DND-41 (cell line): ENCODE data around the gene NEU1.
"Not testable (repeated sequence)": the region's sequence is repeated elsewhere in the genome, so short reads cannot be mapped to it uniquely, and the experiment has no call there.

Experiments used
- ATAC-seq: fragments of 200-7000 bp; cut with Tn5 transposase; 3 replicates; pipeline ENCODE4 v1.9.1; 2021; ENCODE audit warnings: low read depth; ENCODE audit not compliant: insufficient read depth
- DNase-seq: peaks from one replicate; pipeline ENCODE4 v3.0.0-alpha.2; 2020
- H2AFZ ChIP-seq: 2 replicates; pipeline ENCODE4 v1.6.0; 2012; ENCODE audit warnings: low read depth, low read length
- H3K27ac ChIP-seq: 2 replicates; pipeline ENCODE4 v1.5.1; 2012; ENCODE audit warnings: low read length, inconsistent platforms
- H3K27me3 ChIP-seq: fragments of 200-600 bp; sonication (generic); 2 replicates; pipeline ENCODE4 v1.6.0; 2012; ENCODE audit warnings: low read length, mild to moderate bottlenecking, inconsistent platforms; ENCODE audit not compliant: insufficient read depth, poor library complexity
- H3K36me3 ChIP-seq: 2 replicates; pipeline ENCODE4 v1.5.1; 2012; ENCODE audit warnings: low read length, inconsistent platforms; ENCODE audit not compliant: insufficient read depth
- H3K4me1 ChIP-seq: 2 replicates; pipeline ENCODE4 v1.5.1; 2012; ENCODE audit warnings: mild to moderate bottlenecking, low read length; ENCODE audit not compliant: insufficient read depth
- H3K4me2 ChIP-seq: 2 replicates; pipeline ENCODE4 v1.6.0; 2012; ENCODE audit warnings: mild to moderate bottlenecking, moderate library complexity, low read length, inconsistent platforms; ENCODE audit not compliant: insufficient read depth
- H3K4me3 ChIP-seq, 2 experiments: fragments of 200-600 bp in 1 of 2; shearing (Covaris generic) in 1 of 2; 2 replicates each; pipeline ENCODE4 v1.5.1; 2012 to 2016; ENCODE audit warnings: inconsistent platforms in 2 of 2, low read length in 2 of 2, mild to moderate bottlenecking in 2 of 2, low read depth in 1 of 2, moderate library complexity in 1 of 2
- H3K79me2 ChIP-seq: 2 replicates; pipeline ENCODE4 v1.6.0; 2012; ENCODE audit warnings: low read length, inconsistent platforms; ENCODE audit not compliant: insufficient read depth
- H3K9ac ChIP-seq: 2 replicates; pipeline ENCODE4 v1.6.0; 2012; ENCODE audit warnings: low read depth, mild to moderate bottlenecking, inconsistent platforms, low read length, moderate library complexity
- H3K9me3 ChIP-seq: 2 replicates; pipeline ENCODE4 v1.5.1; 2012; ENCODE audit warnings: low read length, moderate library complexity, mild to moderate bottlenecking, inconsistent platforms; ENCODE audit not compliant: insufficient read depth, severe bottlenecking
- H4K20me1 ChIP-seq: 2 replicates; pipeline ENCODE4 v1.6.0; 2012; ENCODE audit warnings: low read length; ENCODE audit not compliant: insufficient read depth
- EZH2 ChIP-seq: IDR thresholded peaks from 3 replicates; pipeline ENCODE4 v1.6.1; 2012; ENCODE audit warnings: borderline replicate concordance, low read depth, mild to moderate bottlenecking, moderate library complexity, low read length, inconsistent platforms; ENCODE audit not compliant: severe bottlenecking
- TF ChIP-seq, protein P1 (sequence below): IDR thresholded peaks from 2 replicates; pipeline ENCODE4 v1.5.1; 2012; ENCODE audit warnings: borderline replicate concordance, low read length, moderate library complexity, mild to moderate bottlenecking; ENCODE audit not compliant: poor library complexity, severe bottlenecking; ENCODE audit errors: extremely low read depth

NEU1 gene

DNA sequence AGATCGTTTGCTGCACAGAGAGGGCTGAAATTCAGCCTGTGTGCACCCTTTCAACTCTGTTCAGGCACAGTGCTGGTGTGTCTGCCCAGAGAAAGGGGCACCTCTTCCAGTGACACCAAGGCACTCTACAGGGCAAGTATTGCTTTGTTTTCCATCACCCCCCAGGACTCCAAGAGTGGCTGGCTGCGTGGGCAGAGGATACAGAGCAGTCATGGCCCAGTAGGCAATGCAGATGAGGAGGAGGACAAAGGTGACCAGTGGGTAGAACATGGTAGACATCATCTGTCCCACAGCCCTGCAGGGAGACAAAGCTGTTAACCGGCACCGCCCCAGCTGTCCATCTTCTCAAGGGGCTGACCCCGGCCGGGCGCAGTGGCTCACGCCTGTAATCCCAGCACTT is 6.7 kb upstream of the NEU1 start:
- no peak overlapping the region for H3K4me2 ChIP-seq
- H3K9me3 ChIP-seq, result no peaks in the 10 kb centered on the region
- H2AFZ ChIP-seq, result no peak overlapping the region
- no peak overlapping the region for H3K4me3 ChIP-seq
- H3K36me3 ChIP-seq, result no peaks in the 10 kb centered on the region
- H3K27me3 ChIP-seq, result no peaks in the 10 kb centered on the region
- H3K4me1 ChIP-seq, result peaks cover 10% of the 10 kb centered on the region
- DNase-seq (no peak), ATAC-seq (no peak)
- no peak overlapping the region for H3K9ac ChIP-seq
- no peaks in the 10 kb centered on the region for H3K79me2 ChIP-seq
- TF ChIP-seq, protein P1, sequence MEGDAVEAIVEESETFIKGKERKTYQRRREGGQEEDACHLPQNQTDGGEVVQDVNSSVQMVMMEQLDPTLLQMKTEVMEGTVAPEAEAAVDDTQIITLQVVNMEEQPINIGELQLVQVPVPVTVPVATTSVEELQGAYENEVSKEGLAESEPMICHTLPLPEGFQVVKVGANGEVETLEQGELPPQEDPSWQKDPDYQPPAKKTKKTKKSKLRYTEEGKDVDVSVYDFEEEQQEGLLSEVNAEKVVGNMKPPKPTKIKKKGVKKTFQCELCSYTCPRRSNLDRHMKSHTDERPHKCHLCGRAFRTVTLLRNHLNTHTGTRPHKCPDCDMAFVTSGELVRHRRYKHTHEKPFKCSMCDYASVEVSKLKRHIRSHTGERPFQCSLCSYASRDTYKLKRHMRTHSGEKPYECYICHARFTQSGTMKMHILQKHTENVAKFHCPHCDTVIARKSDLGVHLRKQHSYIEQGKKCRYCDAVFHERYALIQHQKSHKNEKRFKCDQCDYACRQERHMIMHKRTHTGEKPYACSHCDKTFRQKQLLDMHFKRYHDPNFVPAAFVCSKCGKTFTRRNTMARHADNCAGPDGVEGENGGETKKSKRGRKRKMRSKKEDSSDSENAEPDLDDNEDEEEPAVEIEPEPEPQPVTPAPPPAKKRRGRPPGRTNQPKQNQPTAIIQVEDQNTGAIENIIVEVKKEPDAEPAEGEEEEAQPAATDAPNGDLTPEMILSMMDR, result no peak
- no peak for TF ChIP-seq EZH2
- H4K20me1 ChIP-seq, result no peaks in the 10 kb centered on the region
- H3K27ac ChIP-seq, result no peak overlapping the region

DNA sequence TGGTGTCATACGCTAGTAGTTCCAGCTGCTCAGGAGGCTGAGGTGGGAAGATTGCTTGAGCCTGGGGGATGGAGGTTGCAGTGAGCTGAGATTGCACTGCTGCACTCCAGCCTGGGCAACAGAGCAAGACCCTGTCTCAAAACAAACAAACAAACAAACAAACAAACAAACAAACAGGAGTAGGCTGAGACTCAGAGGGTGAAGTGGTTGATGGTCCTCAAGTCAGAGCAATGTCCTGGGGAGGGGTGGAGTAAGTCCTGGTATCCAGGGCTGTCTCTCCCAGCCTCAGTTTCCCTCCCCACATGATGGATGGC is 6.0 kb upstream of the NEU1 start:
- not testable (repeated sequence) for DNase-seq, H3K9ac ChIP-seq, H3K4me3 ChIP-seq, H3K27me3 ChIP-seq, H3K27ac ChIP-seq, H3K9me3 ChIP-seq, H3K4me2 ChIP-seq, H4K20me1 ChIP-seq, H3K79me2 ChIP-seq, H3K36me3 ChIP-seq, H2AFZ ChIP-seq, ATAC-seq
- peaks cover 15% of the 10 kb centered on the region for H3K4me1 ChIP-seq

DNA sequence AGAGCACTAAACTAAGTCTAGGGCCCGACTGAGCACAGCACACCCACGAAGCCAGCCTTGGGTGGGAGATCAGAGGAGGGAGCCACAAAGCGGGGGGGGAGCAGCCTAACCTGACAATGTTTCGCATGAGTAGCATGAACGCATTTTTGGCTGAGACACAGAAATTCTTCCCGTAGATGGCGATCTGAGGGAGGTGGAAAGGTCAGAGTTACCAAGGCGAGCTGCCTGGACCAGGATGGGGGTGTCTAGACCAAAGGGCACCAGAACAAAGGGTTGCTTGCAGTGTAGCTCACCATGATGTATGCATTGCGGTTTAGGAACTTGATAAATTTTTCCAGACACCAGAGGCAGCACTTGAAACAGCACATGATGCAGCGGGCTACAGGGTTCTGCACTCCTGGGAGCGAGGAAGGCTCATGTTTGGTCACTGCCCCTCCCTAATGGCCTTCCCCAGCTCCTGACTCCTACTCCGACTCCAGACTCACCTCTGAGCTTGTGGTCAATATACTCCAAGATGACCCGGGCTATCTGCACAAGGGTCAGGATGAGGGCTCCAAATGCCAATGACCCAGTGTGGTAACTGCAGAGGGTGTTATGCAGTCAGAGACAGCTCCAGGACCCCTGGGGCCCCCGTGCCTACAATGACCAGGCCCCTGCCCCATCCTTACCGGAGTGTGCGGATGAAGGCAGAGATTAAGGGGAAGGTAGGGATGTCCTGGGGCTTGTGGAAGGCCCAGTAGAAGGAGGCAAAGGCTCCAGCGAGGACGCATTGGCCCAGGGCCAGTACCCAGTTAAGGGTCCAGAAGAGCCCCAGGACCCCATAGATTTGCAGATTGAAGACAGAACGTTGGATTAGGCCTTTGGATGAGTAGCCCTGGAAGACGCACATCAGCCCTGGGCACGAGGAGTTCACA is 2.8 kb upstream of the NEU1 start:
- Histone ChIP-seq H3K4me3 (no peak overlapping the region), H3K9ac (no peak overlapping the region), H4K20me1 (no peaks in the 10 kb centered on the region), H3K27ac (no peak overlapping the region), H3K4me2 (no peak overlapping the region), H3K79me2 (peaks cover 11% of the 10 kb centered on the region), H2AFZ (no peak overlapping the region), H3K27me3 (no peaks in the 10 kb centered on the region), H3K36me3 (0 out of 2 replicates have a peak, but pooled peaks cover 2% of the 10 kb centered on the region), H3K9me3 (no peaks in the 10 kb centered on the region), H3K4me1 (peaks cover 34% of the 10 kb centered on the region)
- DNase-seq (no peak), ATAC-seq (no peak)
- TF ChIP-seq, protein P1, result no peak
- no peak for TF ChIP-seq EZH2

DNA sequence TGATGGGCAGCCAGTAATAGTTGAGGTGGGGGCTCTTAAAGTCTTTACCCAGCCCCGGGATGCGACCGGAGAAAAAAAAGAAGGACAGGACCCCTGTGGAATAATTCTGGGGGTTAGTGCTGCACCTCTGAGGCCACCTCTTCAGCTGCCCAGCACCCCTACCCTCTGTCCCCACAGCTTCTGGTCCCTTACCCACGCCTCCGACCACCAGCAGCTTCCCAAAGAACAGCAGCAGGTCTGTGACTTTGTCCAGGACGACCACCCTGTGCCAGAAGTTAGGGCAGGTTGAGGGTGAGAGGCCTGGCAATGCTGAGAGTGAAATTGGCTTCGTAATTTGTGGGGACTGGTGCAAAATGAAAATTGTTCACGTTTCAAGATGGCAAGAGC is 2.2 kb upstream of the NEU1 start:
- Histone ChIP-seq H3K79me2 (peaks cover 11% of the 10 kb centered on the region), H3K4me1 (peaks cover 34% of the 10 kb centered on the region), H3K4me2 (peak overlapping the region; percentile 80), H3K36me3 (peaks cover 9% of the 10 kb centered on the region), H2AFZ (no peak overlapping the region), H3K9me3 (no peaks in the 10 kb centered on the region), H3K27me3 (no peaks in the 10 kb centered on the region), H3K27ac (no peak overlapping the region), H4K20me1 (no peaks in the 10 kb centered on the region), H3K9ac (peak overlapping the region; percentile 66; the same call in 1 of the 2 replicates), H3K4me3 (peak overlapping the region in 1 of 2 experiments; percentile 72; a peak in 1 of 4 replicates)
- no peak for DNase-seq
- TF ChIP-seq, protein P1, result no peak
- TF ChIP-seq EZH2, result no peak
- ATAC-seq, result no peak

DNA sequence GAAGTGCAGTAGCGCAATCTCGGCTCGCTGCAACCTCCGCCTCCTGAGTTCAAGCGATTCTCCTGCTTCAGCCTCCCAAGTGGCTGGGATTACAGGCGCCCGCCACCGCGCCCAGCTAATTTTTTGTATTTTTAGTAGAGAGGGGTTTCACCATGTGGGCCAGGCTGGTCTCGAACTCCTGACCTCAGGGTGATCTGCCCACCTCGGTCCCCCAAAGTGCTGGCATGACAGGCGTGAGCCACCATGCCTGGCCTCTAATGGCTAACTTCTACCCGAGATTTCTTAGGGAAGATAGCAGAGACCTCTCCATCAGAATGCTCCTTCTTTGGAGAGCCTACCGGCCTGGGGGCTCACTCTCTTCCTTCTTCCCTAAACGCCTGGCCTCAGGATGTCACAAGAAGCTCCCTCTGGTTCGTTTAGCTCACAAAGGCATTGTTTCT is 1.5 kb upstream of the NEU1 start:
- Histone ChIP-seq H3K4me2 (peak overlapping the region; percentile 80), H3K4me3 (peak overlapping the region; percentile 57 to 72), H3K4me1 (peaks cover 34% of the 10 kb centered on the region), H3K27ac (peak overlapping the region; percentile 75), H2AFZ (peak overlapping the region; percentile 85), H3K9ac (peak overlapping the region; percentile 66), H3K36me3 (peaks cover 15% of the 10 kb centered on the region), H3K79me2 (peaks cover 11% of the 10 kb centered on the region)
- DNase-seq, ATAC-seq, H3K27me3 ChIP-seq, H3K9me3 ChIP-seq, H4K20me1 ChIP-seq: not testable (repeated sequence)
